ENCODE results near the gene PSTPIP2. TPM values are rescaled to one million over a fixed set of nuclear protein-coding genes. Genes with fewer than 3 reads are reported as not detected.

The PSTPIP2 gene
- polyA plus RNA-seq, 1 experiment: 5.9 TPM

- Histone ChIP-seq H3K4me3 (ENCODE audit: low read depth, low read length) (no peak overlapping the region), H3K27me3 (ENCODE audit: control insufficient read depth, insufficient read depth, low read length) (no peaks in the 10 kb centered on the region), H3K36me3 (ENCODE audit: control insufficient read depth, insufficient read depth, low read length) (peaks cover 13% of the 10 kb centered on the region)
- TF ChIP-seq, protein P1, sequence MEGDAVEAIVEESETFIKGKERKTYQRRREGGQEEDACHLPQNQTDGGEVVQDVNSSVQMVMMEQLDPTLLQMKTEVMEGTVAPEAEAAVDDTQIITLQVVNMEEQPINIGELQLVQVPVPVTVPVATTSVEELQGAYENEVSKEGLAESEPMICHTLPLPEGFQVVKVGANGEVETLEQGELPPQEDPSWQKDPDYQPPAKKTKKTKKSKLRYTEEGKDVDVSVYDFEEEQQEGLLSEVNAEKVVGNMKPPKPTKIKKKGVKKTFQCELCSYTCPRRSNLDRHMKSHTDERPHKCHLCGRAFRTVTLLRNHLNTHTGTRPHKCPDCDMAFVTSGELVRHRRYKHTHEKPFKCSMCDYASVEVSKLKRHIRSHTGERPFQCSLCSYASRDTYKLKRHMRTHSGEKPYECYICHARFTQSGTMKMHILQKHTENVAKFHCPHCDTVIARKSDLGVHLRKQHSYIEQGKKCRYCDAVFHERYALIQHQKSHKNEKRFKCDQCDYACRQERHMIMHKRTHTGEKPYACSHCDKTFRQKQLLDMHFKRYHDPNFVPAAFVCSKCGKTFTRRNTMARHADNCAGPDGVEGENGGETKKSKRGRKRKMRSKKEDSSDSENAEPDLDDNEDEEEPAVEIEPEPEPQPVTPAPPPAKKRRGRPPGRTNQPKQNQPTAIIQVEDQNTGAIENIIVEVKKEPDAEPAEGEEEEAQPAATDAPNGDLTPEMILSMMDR (IDR thresholded peaks at IDR 0.05; ENCODE audit: insufficient read depth, low read depth, low read length): no peak
- ChIA-PET POLR2A (interaction anchor here (0.6 kb wide), 1 partner anchor 13 kb away, joined by 3 read pairs; no protein-coding TSS in a partner anchor), CTCF (no interaction called here)
- DNase-seq (ENCODE audit: low read depth): no peak
These were observed 133.5 kb downstream of the PSTPIP2 start for GRCh38 chr18:45938488-45938935.

DNA sequence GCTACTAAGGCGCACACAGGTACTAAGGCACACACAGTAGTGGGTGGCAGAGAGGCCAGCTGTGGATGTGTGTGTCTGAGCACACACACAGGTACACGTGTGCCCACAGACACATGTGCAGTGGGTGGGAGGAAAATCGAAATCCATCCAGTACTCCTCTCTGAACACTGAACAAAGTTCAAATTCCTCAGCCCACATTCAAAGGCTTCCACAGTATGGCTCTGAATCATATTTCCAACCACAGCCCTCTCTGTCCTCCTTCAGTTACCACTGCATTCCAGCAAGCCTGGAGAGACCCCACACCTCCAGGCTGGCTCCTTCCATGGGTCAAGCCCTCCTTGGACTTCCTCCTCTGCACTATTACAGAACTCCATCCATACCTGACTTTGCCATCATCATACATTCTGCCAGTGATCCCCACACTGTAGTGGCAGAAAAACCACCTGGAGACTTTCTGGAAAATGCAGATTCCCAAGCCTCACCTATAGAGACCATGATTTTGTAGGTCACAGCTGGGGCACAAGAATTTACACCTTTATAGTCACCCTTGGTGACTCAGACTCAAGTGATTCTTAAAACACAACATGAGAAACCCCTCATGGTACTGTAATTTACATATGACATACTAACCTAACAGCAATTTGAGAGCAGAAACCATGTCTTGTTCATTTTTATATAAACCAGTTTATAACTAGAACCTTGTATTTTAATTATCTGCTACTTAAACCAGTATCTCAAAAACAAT, 136.3 kb downstream of the PSTPIP2 start:
- CTCF ChIA-PET: interaction anchor here (0.7 kb wide), 1 partner anchor 135 kb away, joined by 5 read pairs; no protein-coding TSS in a partner anchor
- POLR2A ChIA-PET: interaction anchor here (0.6 kb wide), 1 partner anchor 25 kb away, joined by 4 read pairs; no protein-coding TSS in a partner anchor
- H3K36me3 ChIP-seq (ENCODE audit: control insufficient read depth, insufficient read depth, low read length): peaks cover 15% of the 10 kb centered on the region

More for the DNA sequence above, 136.3 kb downstream of the PSTPIP2 start:
- DNase-seq (ENCODE audit: low read depth): no peak
- Histone ChIP-seq H3K4me3 (ENCODE audit: low read depth, low read length) (no peak overlapping the region), H3K27me3 (ENCODE audit: control insufficient read depth, insufficient read depth, low read length) (no peaks in the 10 kb centered on the region)
- TF ChIP-seq, protein P1 (IDR thresholded peaks at IDR 0.05; ENCODE audit: insufficient read depth, low read depth, low read length): no peak

Small RNAs within 50 kb of the gene (small RNA-seq; reads per million reads assigned to genes)
- gene RN7SKP26 (ENCODE audit: insufficient read length, low read depth, low replicate concordance) (not detected), gene RNU6-1278P (ENCODE audit: insufficient read length, low read depth, low replicate concordance) (not detected), gene RNY4P37 (ENCODE audit: insufficient read length, low read depth, low replicate concordance) (not detected)

Other genes starting within 250 kb of the PSTPIP2 start
- 0.04 and 0.06 TPM in 2 replicates for gene SIGLEC15, start 246.6 kb downstream of the PSTPIP2 start, polyA plus RNA-seq (2011; rRNA removed)
- 37.8 and 38.4 TPM in 2 replicates for gene EPG5, start 104.9 kb downstream of the PSTPIP2 start, polyA plus RNA-seq (2011; rRNA removed)
- gene ATP5F1A, start 26.0 kb upstream of the PSTPIP2 start, polyA plus RNA-seq (2011; rRNA removed): 557 and 639 TPM in 2 replicates
- 13.8 and 27.2 TPM in 2 replicates for gene HAUS1, start 32.1 kb upstream of the PSTPIP2 start, polyA plus RNA-seq (2011; rRNA removed)